HepG2 (cell line): ENCODE results near the gene NDE1. TPM values are rescaled to one million over a fixed set of nuclear protein-coding genes. Genes with fewer than 3 reads are reported as not detected.

Source experiments
- ATAC-seq: fragments of 200-7000 bp; cut with Tn5 transposase; 3 replicates; pipeline ENCODE4 v1.9.1; 2020; ENCODE audit warnings: mild to moderate bottlenecking, moderate library complexity
- BruUV-seq: library from RNA; stranded (reverse); fragments of 400-500 nt; replicated peaks from 2 replicates; lab custom pipeline; 2021; lab: Mats Ljungman, UMichigan
- CTCF ChIA-PET: fragments of 300-600 bp; formaldehyde crosslinking; extraction: SDS; loops from one replicate; lab custom pipeline; 2021; ENCODE audit warnings: low total read pairs, inconsistent platforms, low intra/inter-chr PET ratio; lab: Yijun Ruan, JAX
- POLR2A ChIA-PET: fragments of 350-600 bp; sonication (Branson Sonifier 250); formaldehyde crosslinking; loops from one replicate; lab custom pipeline; 2020; ENCODE audit warnings: antibody characterized with exemption, inconsistent platforms; lab: Yijun Ruan, JAX
- DNase-seq: peaks from one replicate; pipeline ENCODE4 v3.0.0-alpha.2; 2015; ENCODE audit warnings: low spot score
- FAIRE-seq: peaks from 3 replicates; lab custom pipeline; 2011; peaks lifted over from hg19 to GRCh38; lab: Jason Lieb, UNC
- H2AFZ ChIP-seq: one replicate; pipeline ENCODE4 v1.6.1; 2011; ENCODE audit warnings: low read length, inconsistent platforms
- H3K27ac ChIP-seq: fragments of 300-600 bp; 3 replicates; pipeline ENCODE4 v1.8.0; 2011; ENCODE audit warnings: mixed run types, mild to moderate bottlenecking, mixed read lengths, low read length, inconsistent platforms; ENCODE audit not compliant: insufficient read depth; ENCODE audit errors: extremely low read length
- H3K27me3 ChIP-seq, 2 experiments: fragments of 200-600 bp in 1 of 2; 2 replicates in 1 of 2; 3 replicates in 1 of 2; pipeline versions ENCODE4 v1.6.0 to v1.8.0; 2011; ENCODE audit warnings: low read length in 2 of 2, mild to moderate bottlenecking in 2 of 2, moderate library complexity in 2 of 2, inconsistent platforms in 1 of 2; ENCODE audit not compliant: insufficient read depth in 2 of 2, control insufficient read depth in 1 of 2
- H3K36me3 ChIP-seq, 2 experiments: fragments of 200-600 bp in 1 of 2; replicated peaks in 1 of 2; 2 replicates in 1 of 2; 3 replicates in 1 of 2; pipeline versions ENCODE4 v1.5.1 to v1.8.0; 2011; ENCODE audit warnings: low read length in 2 of 2, inconsistent platforms in 1 of 2; ENCODE audit not compliant: insufficient read depth in 2 of 2, control insufficient read depth in 1 of 2
- H3K4me1 ChIP-seq: 2 replicates; pipeline ENCODE4 v1.5.1; 2012; ENCODE audit warnings: low read length, inconsistent platforms; ENCODE audit not compliant: insufficient read depth
- H3K4me2 ChIP-seq: 2 replicates; pipeline ENCODE4 v1.6.0; 2011; ENCODE audit warnings: low read depth, low read length, inconsistent platforms
- H3K4me3 ChIP-seq, 3 experiments: fragments of 200-600 bp in 1 of 3; sonication (generic), shearing (Covaris generic) in 1 of 3; replicated peaks in 1 of 3; 2 replicates each; pipeline ENCODE4 v1.5.1; 2011 to 2016; ENCODE audit warnings: low read length in 3 of 3, inconsistent platforms in 2 of 3, low read depth in 2 of 3, mild to moderate bottlenecking in 2 of 3, control low read depth in 1 of 3, mixed read lengths in 1 of 3; ENCODE audit not compliant: insufficient read depth in 1 of 3
- H3K79me2 ChIP-seq: one replicate; pipeline ENCODE4 v1.6.1; 2011; ENCODE audit warnings: low read length, inconsistent platforms; ENCODE audit not compliant: insufficient read depth
- H3K9ac ChIP-seq: 2 replicates; pipeline ENCODE4 v1.6.0; 2011; ENCODE audit warnings: mild to moderate bottlenecking, low read depth, low read length, inconsistent platforms; ENCODE audit not compliant: insufficient read depth
- H3K9me3 ChIP-seq: 2 replicates; pipeline ENCODE4 v1.5.1; 2012; ENCODE audit warnings: mild to moderate bottlenecking, low read length
- H4K20me1 ChIP-seq: 2 replicates; pipeline ENCODE4 v1.6.0; 2011; ENCODE audit warnings: inconsistent platforms, mild to moderate bottlenecking, low read length, moderate library complexity; ENCODE audit not compliant: insufficient read depth
- ATF6 ChIP-seq: sonication (generic); formaldehyde crosslinking; conservative IDR thresholded peaks from 2 replicates; pipeline ENCODE4 v1.4.0; 2020; ENCODE audit warnings: missing genetic modification reagents
- DBP ChIP-seq: sonication (generic); formaldehyde crosslinking; IDR thresholded peaks from 2 replicates; pipeline ENCODE4 v1.4.0; 2020; ENCODE audit warnings: missing genetic modification reagents; ENCODE audit errors: not compliant biosample characterization
- HDAC6 ChIP-seq: fragments of 200-600 bp; sonication (generic); IDR thresholded peaks from 2 replicates; pipeline ENCODE4 v1.7.0; 2017; ENCODE audit warnings: mild to moderate bottlenecking, antibody characterized with exemption, low read length, low read depth
- ZKSCAN8 ChIP-seq: IDR thresholded peaks from 2 replicates; pipeline ENCODE4 v1.6.1; 2016; ENCODE audit warnings: borderline replicate concordance, missing genetic modification reagents, missing compliant biosample characterization
- ZSCAN12 ChIP-seq: sonication (generic); formaldehyde crosslinking; IDR thresholded peaks from 2 replicates; pipeline ENCODE4 v1.9.0; 2021; ENCODE audit warnings: mild to moderate bottlenecking, missing genetic modification reagents
- WGBS: methylation state at CpG from one replicate; pipeline ENCODE4 v1.1.6; 2017; ENCODE audit warnings: low lambda C conversion rate; 5-methylcytosine and 5-hydroxymethylcytosine counted together
- in situ Hi-C: cut with HindIII; loops from 2 replicates; pipeline ENCODE4 v1.10.0; 2017; ENCODE audit warnings: low pct_unique_long_range_greater_than_20kb; ENCODE audit not compliant: extremely low pct_ligation_motif_present
- intact Hi-C: fragments of 100-400 bp; cut with micrococcal nuclease; formaldehyde crosslinking; loops from one replicate; pipeline ENCODE4 v1.10.0; 2022; ENCODE audit not compliant: unreplicated experiment
- polyA plus RNA-seq, 8 experiments: library from polyadenylated mRNA; depleted of rRNA in 3 of 8; stranded (reverse) in 7 of 8; unstranded in 1 of 8; fragments of >200 nt; fragmentation: Illumina TruSeq in 4 of 8; extraction: Trizol in 4 of 8; gene quantifications; 2 replicates each; pipeline versions ENCODE4 v1.2.1 to v1.2.3, GENCODE V29; 2011 to 2016; ENCODE audit warnings: low read depth in 4 of 8, missing spikeins in 1 of 8, mixed read lengths in 1 of 8; ENCODE audit not compliant: insufficient read depth in 1 of 8
- total RNA-seq, 5 experiments: library from RNA; depleted of rRNA; stranded (reverse); fragments of >200 nt; fragmentation: Illumina TruSeq; extraction: Trizol; gene quantifications; 2 replicates each; pipeline ENCODE4 v1.2.3, GENCODE V29; 2016; ENCODE audit warnings: low read depth in 1 of 5
- TF ChIP-seq, protein P1 (sequence below): IDR thresholded peaks from 2 replicates; pipeline ENCODE4 v1.6.1; 2016; ENCODE audit warnings: low read depth, control low read depth
- TF ChIP-seq, protein P2 (sequence below): sonication (generic); formaldehyde crosslinking; IDR thresholded peaks from 2 replicates; pipeline ENCODE4 v1.5.0; 2020; ENCODE audit warnings: mild to moderate bottlenecking, missing genetic modification reagents, borderline replicate concordance

Gene NDE1
- total and polyA plus RNA-seq, 2 of the 13 experiments (the other 11 are each of a cell fraction or from before 2014, with no cell fraction given): 40.9 to 72.5 TPM

DNA sequence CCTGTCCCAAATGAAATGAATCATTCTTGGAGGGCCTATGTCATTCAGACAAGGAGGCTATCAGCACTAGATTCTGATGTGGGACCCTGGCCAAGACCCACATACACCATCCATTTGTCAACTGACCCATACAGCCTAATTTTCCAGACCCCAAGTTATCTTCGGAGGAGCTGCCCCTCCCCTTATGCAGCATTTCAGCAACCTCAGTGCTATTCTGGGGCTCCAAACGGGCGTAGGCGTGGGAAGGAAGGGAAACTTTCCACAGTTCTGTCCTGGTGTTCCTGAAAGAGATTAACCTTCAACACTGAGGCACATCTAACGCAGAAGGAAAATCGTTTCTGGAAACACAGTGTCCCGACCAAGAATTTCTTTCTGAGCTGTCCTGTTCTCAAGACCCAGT is 120.1 kb downstream of the NDE1 start (continued):
- TF ChIP-seq, protein P1, sequence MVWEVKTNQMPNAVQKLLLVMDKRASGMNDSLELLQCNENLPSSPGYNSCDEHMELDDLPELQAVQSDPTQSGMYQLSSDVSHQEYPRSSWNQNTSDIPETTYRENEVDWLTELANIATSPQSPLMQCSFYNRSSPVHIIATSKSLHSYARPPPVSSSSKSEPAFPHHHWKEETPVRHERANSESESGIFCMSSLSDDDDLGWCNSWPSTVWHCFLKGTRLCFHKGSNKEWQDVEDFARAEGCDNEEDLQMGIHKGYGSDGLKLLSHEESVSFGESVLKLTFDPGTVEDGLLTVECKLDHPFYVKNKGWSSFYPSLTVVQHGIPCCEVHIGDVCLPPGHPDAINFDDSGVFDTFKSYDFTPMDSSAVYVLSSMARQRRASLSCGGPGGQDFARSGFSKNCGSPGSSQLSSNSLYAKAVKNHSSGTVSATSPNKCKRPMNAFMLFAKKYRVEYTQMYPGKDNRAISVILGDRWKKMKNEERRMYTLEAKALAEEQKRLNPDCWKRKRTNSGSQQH (CRISPR knock-in tag): no peak
- TF ChIP-seq, all 625 proteins: peak for 0

- no peak overlapping the region for H2AFZ ChIP-seq
These were observed 120.5 kb downstream of the NDE1 start for GRCh38 chr16:15770512-15770911.

More at GRCh38 chr16:15770512-15770911, 120.5 kb downstream of the NDE1 start:
- Histone ChIP-seq H3K4me2 (no peak overlapping the region), H3K9me3 (no peaks in the 10 kb centered on the region), H3K27ac (no peak overlapping the region), H3K4me3 (no peak overlapping the region), H3K4me1 (no peaks in the 10 kb centered on the region), H3K79me2 (no peaks in the 10 kb centered on the region), H4K20me1 (no peaks in the 10 kb centered on the region), H3K36me3 (no peaks in the 10 kb centered on the region), H3K27me3 (peaks cover 0 to 24% of the 10 kb centered on the region in 2 experiments; a peak in 4 of 5 replicates), H3K9ac (no peak overlapping the region)
- TF ChIP-seq ATF6 (CRISPR knock-in tag) (no peak), HDAC6 (no peak), DBP (CRISPR knock-in tag) (no peak), ZSCAN12 (no peak), ZKSCAN8 (CRISPR knock-in tag) (no peak)
- TF ChIP-seq, protein P2, sequence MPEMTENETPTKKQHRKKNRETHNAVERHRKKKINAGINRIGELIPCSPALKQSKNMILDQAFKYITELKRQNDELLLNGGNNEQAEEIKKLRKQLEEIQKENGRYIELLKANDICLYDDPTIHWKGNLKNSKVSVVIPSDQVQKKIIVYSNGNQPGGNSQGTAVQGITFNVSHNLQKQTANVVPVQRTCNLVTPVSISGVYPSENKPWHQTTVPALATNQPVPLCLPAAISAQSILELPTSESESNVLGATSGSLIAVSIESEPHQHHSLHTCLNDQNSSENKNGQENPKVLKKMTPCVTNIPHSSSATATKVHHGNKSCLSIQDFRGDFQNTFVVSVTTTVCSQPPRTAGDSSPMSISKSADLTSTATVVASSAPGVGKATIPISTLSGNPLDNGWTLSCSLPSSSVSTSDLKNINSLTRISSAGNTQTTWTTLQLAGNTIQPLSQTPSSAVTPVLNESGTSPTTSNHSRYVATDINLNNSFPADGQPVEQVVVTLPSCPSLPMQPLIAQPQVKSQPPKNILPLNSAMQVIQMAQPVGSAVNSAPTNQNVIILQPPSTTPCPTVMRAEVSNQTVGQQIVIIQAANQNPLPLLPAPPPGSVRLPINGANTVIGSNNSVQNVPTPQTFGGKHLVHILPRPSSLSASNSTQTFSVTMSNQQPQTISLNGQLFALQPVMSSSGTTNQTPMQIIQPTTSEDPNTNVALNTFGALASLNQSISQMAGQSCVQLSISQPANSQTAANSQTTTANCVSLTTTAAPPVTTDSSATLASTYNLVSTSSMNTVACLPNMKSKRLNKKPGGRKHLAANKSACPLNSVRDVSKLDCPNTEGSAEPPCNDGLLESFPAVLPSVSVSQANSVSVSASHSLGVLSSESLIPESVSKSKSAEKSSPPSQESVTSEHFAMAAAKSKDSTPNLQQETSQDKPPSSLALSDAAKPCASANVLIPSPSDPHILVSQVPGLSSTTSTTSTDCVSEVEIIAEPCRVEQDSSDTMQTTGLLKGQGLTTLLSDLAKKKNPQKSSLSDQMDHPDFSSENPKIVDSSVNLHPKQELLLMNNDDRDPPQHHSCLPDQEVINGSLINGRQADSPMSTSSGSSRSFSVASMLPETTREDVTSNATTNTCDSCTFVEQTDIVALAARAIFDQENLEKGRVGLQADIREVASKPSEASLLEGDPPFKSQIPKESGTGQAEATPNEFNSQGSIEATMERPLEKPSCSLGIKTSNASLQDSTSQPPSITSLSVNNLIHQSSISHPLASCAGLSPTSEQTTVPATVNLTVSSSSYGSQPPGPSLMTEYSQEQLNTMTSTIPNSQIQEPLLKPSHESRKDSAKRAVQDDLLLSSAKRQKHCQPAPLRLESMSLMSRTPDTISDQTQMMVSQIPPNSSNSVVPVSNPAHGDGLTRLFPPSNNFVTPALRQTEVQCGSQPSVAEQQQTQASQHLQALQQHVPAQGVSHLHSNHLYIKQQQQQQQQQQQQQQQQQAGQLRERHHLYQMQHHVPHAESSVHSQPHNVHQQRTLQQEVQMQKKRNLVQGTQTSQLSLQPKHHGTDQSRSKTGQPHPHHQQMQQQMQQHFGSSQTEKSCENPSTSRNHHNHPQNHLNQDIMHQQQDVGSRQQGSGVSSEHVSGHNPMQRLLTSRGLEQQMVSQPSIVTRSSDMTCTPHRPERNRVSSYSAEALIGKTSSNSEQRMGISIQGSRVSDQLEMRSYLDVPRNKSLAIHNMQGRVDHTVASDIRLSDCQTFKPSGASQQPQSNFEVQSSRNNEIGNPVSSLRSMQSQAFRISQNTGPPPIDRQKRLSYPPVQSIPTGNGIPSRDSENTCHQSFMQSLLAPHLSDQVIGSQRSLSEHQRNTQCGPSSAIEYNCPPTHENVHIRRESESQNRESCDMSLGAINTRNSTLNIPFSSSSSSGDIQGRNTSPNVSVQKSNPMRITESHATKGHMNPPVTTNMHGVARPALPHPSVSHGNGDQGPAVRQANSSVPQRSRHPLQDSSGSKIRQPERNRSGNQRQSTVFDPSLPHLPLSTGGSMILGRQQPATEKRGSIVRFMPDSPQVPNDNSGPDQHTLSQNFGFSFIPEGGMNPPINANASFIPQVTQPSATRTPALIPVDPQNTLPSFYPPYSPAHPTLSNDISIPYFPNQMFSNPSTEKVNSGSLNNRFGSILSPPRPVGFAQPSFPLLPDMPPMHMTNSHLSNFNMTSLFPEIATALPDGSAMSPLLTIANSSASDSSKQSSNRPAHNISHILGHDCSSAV: no peak
- no peak for FAIRE-seq
- no TSS peak for BruUV-seq
- in situ Hi-C loops (no loop called here), intact Hi-C loops (no loop called here)
- no peak for ATAC-seq
- ChIA-PET POLR2A (no interaction called here), CTCF (no interaction called here)
- WGBS: 24% methylated on average over 3 of the region's 3 CpGs
- no peak for DNase-seq
